Activated T-cell treated with anti-CD3 and anti-CD28 coated beads, Interleukin-2, amount 50 U/mL, for 4 hours (primary cell): ENCODE data around the gene LBR. TPM values are rescaled to one million over a fixed set of nuclear protein-coding genes. Genes with fewer than 3 reads are reported as not detected.
A peak's percentile ranks its signal among the peaks of the same experiment; 100 is the strongest.
"Not testable (repeated sequence)": the region's sequence is repeated elsewhere in the genome, so short reads cannot be mapped to it uniquely, and the experiment has no call there.

Experiments
- ATAC-seq, 2 donors: fragments of 200-7000 bp; cut with Tn5 transposase; one replicate each; pipeline ENCODE4 v1.10.0; 2021
- DNase-seq: peaks from one replicate; pipeline ENCODE4 v3.0.0-alpha.2; 2020
- H3K27me3 Mint-ChIP-seq: one replicate; pipeline ENCODE4 v1.8.0; 2021; ENCODE audit warnings: low read depth, mixed read lengths
- H3K36me3 Mint-ChIP-seq: one replicate; pipeline ENCODE4 v1.8.0; 2022; ENCODE audit warnings: mixed read lengths; ENCODE audit not compliant: insufficient read depth
- H3K4me1 Mint-ChIP-seq: one replicate; pipeline ENCODE4 v1.8.0; 2021; ENCODE audit warnings: low read depth, mixed read lengths
- H3K4me3 Mint-ChIP-seq: one replicate; pipeline ENCODE4 v1.8.0; 2021; ENCODE audit warnings: mild to moderate bottlenecking, moderate library complexity, mixed read lengths
- H3K9me3 Mint-ChIP-seq: one replicate; pipeline ENCODE4 v1.8.0; 2021; ENCODE audit warnings: mixed read lengths
- total RNA-seq, 3 donors: library from RNA; stranded (reverse); gene quantifications; one replicate each; pipeline ENCODE4 v1.2.1, GENCODE V29; 2021

LBR gene
- total RNA-seq, 3 donors from 2014 or later, result 71.0 to 89.9 (median 78.9) TPM

DNA sequence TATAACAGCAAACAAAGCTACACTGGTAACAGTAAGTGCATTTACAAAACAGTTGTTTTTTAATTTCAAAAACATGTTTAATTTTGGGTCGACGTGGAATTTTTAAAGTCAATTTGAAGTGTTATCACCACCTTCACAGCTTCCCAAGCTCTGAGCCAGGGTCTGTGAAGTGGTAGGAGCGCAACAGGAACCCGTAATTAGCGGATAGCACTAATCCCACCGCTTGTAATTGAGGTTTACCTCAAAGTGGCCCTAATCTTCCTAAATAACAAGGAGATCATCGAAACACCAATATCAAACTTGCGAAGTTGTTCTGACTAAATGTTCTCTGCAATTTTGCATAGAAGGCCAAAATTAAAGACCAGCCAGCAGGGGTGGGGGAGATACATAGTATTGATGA is 18.8 kb downstream of the LBR start:
- Mint-ChIP-seq H3K27me3 (no peaks in the 10 kb centered on the region), H3K4me1 (peaks cover 1% of the 10 kb centered on the region), H3K36me3 (peaks cover 55% of the 10 kb centered on the region), H3K4me3 (no peak overlapping the region), H3K9me3 (no peaks in the 10 kb centered on the region)
- DNase-seq, result no peak
- no peak for ATAC-seq

DNA sequence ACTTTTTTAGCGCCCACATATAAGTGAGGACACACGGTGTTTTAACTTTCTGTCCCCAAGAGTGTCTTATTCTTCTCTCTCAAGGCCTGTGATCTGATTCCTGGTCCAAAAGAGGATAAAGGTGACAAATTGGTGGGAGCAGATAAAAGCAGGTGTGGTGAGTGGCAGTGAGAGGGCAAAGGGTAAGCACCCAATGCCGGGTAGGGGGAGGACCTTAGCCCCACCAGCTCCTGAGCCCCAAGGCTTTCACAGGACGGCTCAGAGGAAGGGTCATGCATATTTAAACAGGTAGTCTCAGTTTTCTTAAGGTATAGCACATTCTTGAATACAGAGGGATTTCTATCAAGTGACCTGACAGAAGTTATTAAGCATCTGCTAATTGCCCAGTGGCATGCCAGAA is 19.6 kb downstream of the LBR start:
- no peak overlapping the region for H3K4me3 Mint-ChIP-seq
- DNase-seq, result no peak
- peaks cover 1% of the 10 kb centered on the region for H3K4me1 Mint-ChIP-seq

DNA sequence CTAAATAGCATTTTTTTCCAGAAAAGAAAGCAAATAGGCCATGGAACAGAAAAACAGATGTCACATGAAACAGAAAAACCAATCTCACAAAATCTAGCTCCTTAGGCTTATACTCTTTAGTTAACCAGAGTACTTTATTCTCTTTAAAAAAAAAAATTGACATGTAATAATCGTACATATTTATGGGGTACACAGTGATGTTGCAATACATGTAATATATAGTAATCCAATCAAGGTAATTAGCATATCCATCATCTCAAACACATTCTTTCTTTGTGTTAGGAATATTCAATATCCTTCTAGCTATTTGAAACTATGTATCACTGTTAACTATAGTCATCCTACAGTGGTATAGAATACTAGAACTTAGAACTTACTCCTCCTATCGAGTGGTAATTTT is 20.1 kb downstream of the LBR start:
- H3K27me3 Mint-ChIP-seq, result no peaks in the 10 kb centered on the region
- H3K4me3 Mint-ChIP-seq, result no peak overlapping the region
- no peaks in the 10 kb centered on the region for H3K9me3 Mint-ChIP-seq
- H3K4me1 Mint-ChIP-seq, result peaks cover 1% of the 10 kb centered on the region
- DNase-seq, result no peak
- ATAC-seq, result no peak
- peaks cover 55% of the 10 kb centered on the region for H3K36me3 Mint-ChIP-seq

More for the DNA sequence above, 19.6 kb downstream of the LBR start:
- no peaks in the 10 kb centered on the region for H3K9me3 Mint-ChIP-seq
- ATAC-seq, result no peak
- peaks cover 55% of the 10 kb centered on the region for H3K36me3 Mint-ChIP-seq
- H3K27me3 Mint-ChIP-seq, result no peaks in the 10 kb centered on the region

DNA sequence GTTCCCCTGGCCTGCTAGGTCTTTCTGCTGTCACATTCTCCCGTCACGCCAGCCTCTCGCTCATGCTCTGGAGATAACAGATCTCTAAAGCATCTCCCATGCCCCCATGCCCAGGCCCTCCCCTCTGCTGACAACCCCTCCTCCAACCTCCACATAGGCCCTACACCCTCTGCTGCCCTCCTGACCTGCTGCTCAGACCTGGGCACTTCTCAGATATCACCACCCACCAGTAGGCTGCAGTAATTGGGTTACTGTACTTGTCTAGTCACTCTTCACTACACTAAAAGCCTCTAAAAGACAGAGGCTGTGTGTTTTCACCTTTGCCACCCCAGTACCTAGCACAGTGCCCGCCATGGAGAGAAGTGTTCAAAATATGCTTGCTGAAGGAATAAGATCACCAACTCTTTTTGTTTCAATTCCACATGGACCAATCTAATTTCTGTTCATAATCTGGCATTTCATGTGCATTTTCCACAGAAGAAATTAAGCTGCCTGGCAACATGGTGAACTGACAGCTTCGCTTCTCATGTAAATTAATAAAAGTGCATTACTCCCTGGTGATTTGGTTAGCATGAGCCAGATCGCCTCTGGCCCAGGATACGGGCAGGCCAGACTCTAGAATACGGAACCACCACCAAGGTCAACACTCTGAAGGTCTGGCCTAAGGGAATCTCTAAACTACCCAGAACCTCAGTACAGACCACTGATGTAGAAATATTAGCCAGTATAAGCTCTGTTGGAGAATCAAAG is 20.7 kb downstream of the LBR start:
- no peak for ATAC-seq

DNA sequence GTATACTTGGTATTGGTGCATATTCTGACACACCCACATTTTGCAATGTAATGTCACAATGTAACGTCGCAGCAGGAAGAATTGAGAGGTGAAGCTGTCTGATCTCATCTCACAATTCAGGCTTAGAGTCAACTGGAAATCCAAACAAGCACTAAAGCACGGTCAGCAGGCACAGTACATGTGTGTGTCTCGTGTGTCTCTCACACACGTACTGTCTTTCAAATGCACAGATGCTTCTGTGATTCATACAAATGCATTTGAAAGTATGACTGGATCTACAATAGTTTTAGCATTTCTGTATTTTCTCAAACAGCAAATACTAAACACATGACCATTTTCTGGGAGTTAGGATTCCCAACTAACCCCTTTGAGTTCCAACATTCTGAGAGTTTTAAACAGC is 26.9 kb downstream of the LBR start:
- peaks cover 35% of the 10 kb centered on the region for H3K36me3 Mint-ChIP-seq
- H3K4me3 Mint-ChIP-seq, result no peak overlapping the region
- H3K9me3 Mint-ChIP-seq, result no peaks in the 10 kb centered on the region
- ATAC-seq (no peak), DNase-seq (no peak)
- peaks cover 5% of the 10 kb centered on the region for H3K4me1 Mint-ChIP-seq
- no peaks in the 10 kb centered on the region for H3K27me3 Mint-ChIP-seq

More for the DNA sequence above, 20.7 kb downstream of the LBR start:
- DNase-seq, result no peak
- H3K27me3 Mint-ChIP-seq, result no peaks in the 10 kb centered on the region
- H3K4me1 Mint-ChIP-seq, result peaks cover 1% of the 10 kb centered on the region
- no peaks in the 10 kb centered on the region for H3K9me3 Mint-ChIP-seq
- peaks cover 51% of the 10 kb centered on the region for H3K36me3 Mint-ChIP-seq
- no peak overlapping the region for H3K4me3 Mint-ChIP-seq

DNA sequence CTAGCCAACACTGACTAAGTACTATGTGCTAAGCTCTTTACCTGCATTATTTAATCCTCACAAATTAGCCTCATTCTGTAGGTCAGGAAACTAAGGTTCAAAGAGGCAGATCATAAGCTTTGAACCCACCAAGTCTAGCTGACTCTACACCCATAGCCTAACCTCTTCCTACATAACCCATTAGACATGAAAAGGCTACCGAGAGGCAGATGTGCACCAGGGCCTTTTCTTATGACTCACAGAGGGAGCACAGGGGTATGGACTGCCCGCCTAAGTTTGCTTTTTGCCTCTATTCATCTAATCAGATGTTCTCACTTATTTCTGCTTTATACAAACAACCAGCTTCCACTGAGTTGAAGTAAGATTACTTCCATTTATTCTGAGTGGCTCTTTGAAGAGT is 31.5 kb downstream of the LBR start:
- DNase-seq, result no peak
- peaks cover 5% of the 10 kb centered on the region for H3K4me1 Mint-ChIP-seq
- no peak overlapping the region for H3K4me3 Mint-ChIP-seq
- H3K27me3 Mint-ChIP-seq, result no peaks in the 10 kb centered on the region
- H3K36me3 Mint-ChIP-seq, result peaks cover 21% of the 10 kb centered on the region
- no peaks in the 10 kb centered on the region for H3K9me3 Mint-ChIP-seq
- peak in 1 of 2 donors; percentile 54 for ATAC-seq

DNA sequence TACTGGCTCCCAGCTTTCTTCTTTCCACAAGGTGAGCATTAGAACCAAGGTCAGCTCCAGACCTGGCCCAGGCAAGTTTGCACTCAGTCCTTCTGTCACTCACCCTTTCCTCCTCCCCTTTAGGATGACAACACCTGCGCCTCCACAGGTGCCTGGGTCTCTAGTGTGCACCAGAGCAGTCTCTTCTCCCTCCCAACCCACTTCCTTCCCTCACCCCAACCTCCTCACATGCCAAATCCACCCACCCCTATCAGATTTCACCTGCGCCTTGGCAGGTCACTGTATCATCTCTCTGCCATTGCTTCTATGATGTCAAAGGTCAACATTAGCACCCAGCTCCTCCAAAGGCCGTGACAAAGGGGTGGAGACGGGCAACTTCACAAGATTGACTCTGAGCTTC is 38.0 kb downstream of the LBR start:
- Mint-ChIP-seq H3K9me3 (no peaks in the 10 kb centered on the region), H3K4me1 (no peaks in the 10 kb centered on the region), H3K36me3 (no peaks in the 10 kb centered on the region), H3K4me3 (no peak overlapping the region), H3K27me3 (no peaks in the 10 kb centered on the region)
- ATAC-seq (no peak), DNase-seq (no peak)

DNA sequence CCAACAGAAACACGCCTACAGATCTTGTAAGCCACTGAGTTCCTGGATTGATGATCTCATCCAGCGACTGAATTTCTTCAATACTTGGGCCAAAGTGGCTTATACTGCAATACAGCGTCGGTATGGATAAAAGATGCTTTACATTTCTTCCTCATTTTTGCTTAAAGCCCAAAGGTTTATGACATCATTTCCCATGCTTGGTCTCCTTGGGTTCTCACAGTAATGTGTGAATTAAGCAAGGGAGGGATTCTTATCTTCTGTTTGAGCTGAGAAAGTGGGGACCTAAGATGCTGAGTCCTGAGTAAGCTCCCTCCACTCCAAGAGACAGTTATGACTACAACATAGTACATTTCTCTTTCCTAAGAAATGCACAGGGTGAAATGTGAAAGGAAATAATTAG is 39.5 kb downstream of the LBR start:
- Mint-ChIP-seq H3K4me1 (no peaks in the 10 kb centered on the region), H3K27me3 (no peaks in the 10 kb centered on the region), H3K4me3 (no peak overlapping the region), H3K36me3 (peaks cover 5% of the 10 kb centered on the region), H3K9me3 (no peaks in the 10 kb centered on the region)
- no peak for DNase-seq
- no peak for ATAC-seq

DNA sequence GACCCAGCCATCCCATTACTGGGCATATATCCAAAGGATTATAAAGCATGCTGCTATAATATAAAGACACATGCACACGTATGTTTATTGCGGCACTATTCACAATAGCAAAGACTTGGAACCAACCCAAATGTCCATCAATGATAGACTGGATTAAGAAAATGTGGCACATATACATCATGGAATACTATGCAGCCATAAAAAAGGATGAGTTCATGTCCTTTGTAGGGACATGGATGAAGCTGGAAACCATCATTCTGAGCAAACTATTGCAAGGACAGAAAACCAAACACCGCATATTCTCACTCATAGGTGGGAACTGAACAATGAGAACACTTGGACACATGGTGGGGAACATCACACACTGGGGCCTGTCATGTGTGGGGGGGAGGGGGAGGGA is 41.0 kb downstream of the LBR start:
- H3K4me1 Mint-ChIP-seq, H3K4me3 Mint-ChIP-seq, ATAC-seq, H3K36me3 Mint-ChIP-seq, DNase-seq, H3K27me3 Mint-ChIP-seq, H3K9me3 Mint-ChIP-seq: not testable (repeated sequence)

DNA sequence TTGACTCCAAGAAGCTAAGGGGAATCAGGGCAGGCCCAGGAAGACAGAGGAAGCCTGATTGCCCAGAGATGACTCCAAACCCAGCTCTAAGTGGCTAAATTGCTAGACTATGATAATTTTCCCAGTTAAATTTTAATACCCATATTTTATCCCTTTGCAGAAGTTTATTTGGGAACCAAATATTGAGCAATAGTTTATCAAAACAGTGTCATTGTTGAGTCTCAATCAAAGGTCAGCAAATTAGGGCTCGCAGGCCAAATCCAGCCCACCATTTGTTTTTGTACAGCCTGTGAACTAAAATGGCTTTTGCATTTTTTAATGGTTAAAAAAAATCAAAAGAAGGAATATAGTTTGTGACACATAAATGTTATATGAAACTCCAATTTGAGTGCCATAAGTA is 47.1 kb downstream of the LBR start:
- H3K36me3 Mint-ChIP-seq, result peaks cover 8% of the 10 kb centered on the region

DNA sequence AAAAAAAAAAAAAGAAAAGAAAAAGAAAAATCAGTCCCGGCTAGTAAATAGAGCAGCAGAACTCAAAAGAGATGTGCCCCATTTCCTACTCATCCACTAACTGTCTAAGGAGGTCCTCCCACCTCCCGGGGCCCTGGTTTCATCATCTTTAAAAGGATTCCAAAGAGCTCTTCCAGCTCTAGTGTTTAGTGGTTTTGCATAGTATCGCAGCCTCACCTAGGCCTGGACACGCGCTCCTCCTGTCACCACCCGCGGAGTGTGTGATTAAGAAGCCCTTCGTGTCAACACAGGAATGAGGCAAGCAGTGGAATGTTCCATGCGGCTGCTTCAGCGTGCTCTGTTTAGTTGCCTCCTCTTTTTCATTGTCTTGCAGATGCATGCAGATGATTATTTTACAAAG is 49.0 kb downstream of the LBR start:
- Mint-ChIP-seq H3K27me3 (no peaks in the 10 kb centered on the region), H3K4me3 (no peak overlapping the region), H3K36me3 (peaks cover 3% of the 10 kb centered on the region), H3K9me3 (no peaks in the 10 kb centered on the region), H3K4me1 (no peaks in the 10 kb centered on the region)
- no peak for DNase-seq
- no peak for ATAC-seq

More for the DNA sequence above, 47.1 kb downstream of the LBR start:
- no peak overlapping the region for H3K4me3 Mint-ChIP-seq
- no peaks in the 10 kb centered on the region for H3K4me1 Mint-ChIP-seq
- ATAC-seq (no peak), DNase-seq (no peak)
- no peaks in the 10 kb centered on the region for H3K27me3 Mint-ChIP-seq
- no peaks in the 10 kb centered on the region for H3K9me3 Mint-ChIP-seq

DNA sequence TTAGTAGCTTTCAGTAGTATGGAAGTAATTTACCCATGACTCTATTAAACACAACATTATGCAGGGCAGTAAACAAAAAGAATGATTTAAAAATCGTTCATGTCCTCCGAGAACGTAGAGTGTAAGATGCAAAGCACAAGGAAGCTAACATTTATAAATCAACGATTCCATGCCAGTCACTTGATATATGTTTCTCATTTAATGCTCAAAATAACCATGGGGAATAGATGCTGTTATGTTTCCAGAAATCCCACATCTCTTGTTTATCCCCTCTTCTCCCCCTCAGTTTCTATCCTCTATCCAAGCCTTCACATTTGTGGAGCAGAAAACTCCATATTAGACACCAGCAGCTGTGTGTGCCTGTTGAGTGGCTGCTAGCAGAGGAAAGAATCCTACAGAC is 52.8 kb downstream of the LBR start:
- DNase-seq (no peak), ATAC-seq (no peak)
- no peaks in the 10 kb centered on the region for H3K4me1 Mint-ChIP-seq
- no peaks in the 10 kb centered on the region for H3K36me3 Mint-ChIP-seq
- H3K9me3 Mint-ChIP-seq, result no peaks in the 10 kb centered on the region
- H3K27me3 Mint-ChIP-seq, result no peaks in the 10 kb centered on the region
- H3K4me3 Mint-ChIP-seq, result no peak overlapping the region

DNA sequence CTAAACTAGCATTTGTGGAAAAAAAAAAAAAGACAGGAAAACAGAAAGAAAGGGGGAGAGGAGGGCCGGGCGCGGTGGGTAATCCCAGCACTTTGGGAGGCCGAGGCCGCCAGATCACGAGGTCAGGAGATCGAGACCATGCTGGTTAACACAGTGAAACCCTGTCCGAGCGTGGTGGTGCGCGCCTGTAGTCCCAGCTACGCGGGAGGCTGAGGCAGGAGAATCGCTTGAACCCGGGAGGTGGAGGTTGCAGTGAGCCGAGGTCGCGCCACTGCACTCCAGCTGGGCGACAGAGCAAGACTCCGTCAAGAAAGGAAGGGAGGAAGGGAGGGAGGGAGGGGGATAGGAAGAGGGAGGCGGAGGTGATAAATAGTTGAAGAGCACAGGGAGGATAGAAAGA is 54.7 kb downstream of the LBR start:
- Mint-ChIP-seq H3K36me3 (no peaks in the 10 kb centered on the region), H3K9me3 (no peaks in the 10 kb centered on the region), H3K27me3 (no peaks in the 10 kb centered on the region), H3K4me3 (no peak overlapping the region), H3K4me1 (no peaks in the 10 kb centered on the region)
- ATAC-seq (no peak), DNase-seq (no peak)

DNA sequence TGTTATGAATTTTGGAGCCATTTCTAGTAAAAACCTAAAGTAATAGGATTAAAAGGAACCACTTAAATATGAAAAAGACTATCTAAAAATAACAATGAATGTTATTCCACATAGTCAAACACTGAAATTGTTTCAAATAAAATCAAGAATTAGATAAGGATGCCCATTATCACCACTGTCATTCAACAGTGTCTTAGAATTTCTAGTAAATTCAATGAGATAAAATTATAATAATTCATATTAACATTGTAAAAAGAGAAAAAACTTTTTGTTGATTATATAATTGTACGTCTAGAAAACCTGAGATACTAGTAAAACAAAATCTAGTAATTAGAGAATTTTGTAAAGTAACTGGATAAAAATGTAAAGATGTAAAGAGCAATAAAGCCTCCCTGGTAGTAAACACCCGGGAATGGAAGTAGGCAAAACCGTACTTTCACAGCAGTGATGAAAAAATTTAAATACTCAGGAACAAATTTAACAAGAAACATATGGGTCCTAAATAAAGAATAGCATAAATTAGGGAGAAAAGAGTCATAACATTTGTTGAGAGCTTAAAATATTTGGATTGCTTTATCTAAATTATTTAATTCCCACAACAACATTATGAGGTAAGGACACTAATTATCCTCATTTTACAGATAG is 56.4 kb downstream of the LBR start:
- H3K4me3 Mint-ChIP-seq, result no peak overlapping the region
- H3K4me1 Mint-ChIP-seq, result no peaks in the 10 kb centered on the region
- no peak for ATAC-seq
- H3K36me3 Mint-ChIP-seq, result no peaks in the 10 kb centered on the region
- H3K9me3 Mint-ChIP-seq, result no peaks in the 10 kb centered on the region
- peaks cover 6% of the 10 kb centered on the region for H3K27me3 Mint-ChIP-seq
- DNase-seq, result no peak

DNA sequence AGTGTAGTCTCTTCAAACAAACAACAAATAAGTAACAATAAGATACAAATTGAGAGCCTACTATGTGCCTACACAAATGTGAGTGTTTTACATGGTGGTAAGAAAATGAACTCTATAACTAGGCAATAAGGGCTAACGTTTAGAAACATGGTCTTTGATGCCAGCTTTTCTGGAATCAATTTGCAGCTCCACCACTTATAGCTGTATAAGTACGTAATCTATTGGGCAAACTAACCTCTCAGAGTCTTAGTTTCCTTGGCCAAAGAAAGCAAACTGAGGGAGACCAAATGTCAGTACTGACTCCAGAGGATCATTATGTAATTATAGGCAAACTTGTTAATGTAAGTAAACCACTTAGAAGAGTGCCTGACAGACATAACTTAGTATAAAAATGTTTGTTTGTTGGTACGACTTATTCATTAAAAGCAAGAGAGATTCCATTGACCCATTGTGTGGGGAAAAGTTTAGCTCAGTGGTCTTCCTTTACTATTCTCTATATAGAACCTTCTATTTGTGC is 59.7 kb downstream of the LBR start:
- H3K4me1 Mint-ChIP-seq, result no peaks in the 10 kb centered on the region
- H3K27me3 Mint-ChIP-seq, result peaks cover 6% of the 10 kb centered on the region
- H3K36me3 Mint-ChIP-seq, result no peaks in the 10 kb centered on the region
- H3K4me3 Mint-ChIP-seq, result no peak overlapping the region
- no peaks in the 10 kb centered on the region for H3K9me3 Mint-ChIP-seq
- DNase-seq (no peak), ATAC-seq (no peak)
